ENCODE measurements around the gene ZNF593OS.

GRCh38 chr1:26218906-26219494 lies 47.4 kb upstream of the ZNF593OS start:
- no peak for TF ChIP-seq CTCF (IDR thresholded peaks at IDR 0.05)
- no peak for TF ChIP-seq POLR2A (IDR thresholded peaks at IDR 0.05)
- no peak for TF ChIP-seq EP300 (IDR thresholded peaks at IDR 0.05; ENCODE audit: low read depth)

Measured in transverse colon (tissue), 3 donors.